Brain microvascular endothelial cell (primary cell): Measurements from ENCODE around the gene CRB2.
"Not testable (repeated sequence)": the region's sequence is repeated elsewhere in the genome, so short reads cannot be mapped to it uniquely, and the experiment has no call there.

Source experiments
- DNase-seq: peaks from one replicate; pipeline ENCODE4 v3.0.0-alpha.2; 2020
- H3K27ac ChIP-seq: fragments of 250-450 bp; sonication (Bioruptor Pico); 2 replicates; pipeline ENCODE4 v1.5.1; 2020; ENCODE audit warnings: mild to moderate bottlenecking, moderate library complexity
- H3K27me3 ChIP-seq: fragments of 250-450 bp; sonication (Bioruptor Pico); replicated peaks from 2 replicates; pipeline ENCODE4 v1.5.1; 2020; ENCODE audit warnings: mild to moderate bottlenecking
- H3K36me3 ChIP-seq: fragments of 250-450 bp; sonication (Bioruptor Pico); replicated peaks from 2 replicates; pipeline ENCODE4 v1.5.1; 2020; ENCODE audit warnings: mild to moderate bottlenecking
- H3K4me3 ChIP-seq: 2 replicates; pipeline ENCODE4 v1.5.1; 2011; ENCODE audit warnings: low read depth, mild to moderate bottlenecking, control low read depth, low read length, moderate library complexity
- in situ Hi-C: cut with HindIII; loops from 2 replicates; pipeline ENCODE4 v1.10.0; 2017; ENCODE audit warnings: low sequenced_read_pairs, low pct_ligation_motif_present
- TF ChIP-seq, protein P1 (sequence below): IDR thresholded peaks from 2 replicates; pipeline ENCODE4 v1.5.1; 2011; ENCODE audit warnings: low read depth, mild to moderate bottlenecking, moderate library complexity, low read length, control low read depth, inconsistent platforms; ENCODE audit errors: missing control alignments

CRB2 gene

DNA sequence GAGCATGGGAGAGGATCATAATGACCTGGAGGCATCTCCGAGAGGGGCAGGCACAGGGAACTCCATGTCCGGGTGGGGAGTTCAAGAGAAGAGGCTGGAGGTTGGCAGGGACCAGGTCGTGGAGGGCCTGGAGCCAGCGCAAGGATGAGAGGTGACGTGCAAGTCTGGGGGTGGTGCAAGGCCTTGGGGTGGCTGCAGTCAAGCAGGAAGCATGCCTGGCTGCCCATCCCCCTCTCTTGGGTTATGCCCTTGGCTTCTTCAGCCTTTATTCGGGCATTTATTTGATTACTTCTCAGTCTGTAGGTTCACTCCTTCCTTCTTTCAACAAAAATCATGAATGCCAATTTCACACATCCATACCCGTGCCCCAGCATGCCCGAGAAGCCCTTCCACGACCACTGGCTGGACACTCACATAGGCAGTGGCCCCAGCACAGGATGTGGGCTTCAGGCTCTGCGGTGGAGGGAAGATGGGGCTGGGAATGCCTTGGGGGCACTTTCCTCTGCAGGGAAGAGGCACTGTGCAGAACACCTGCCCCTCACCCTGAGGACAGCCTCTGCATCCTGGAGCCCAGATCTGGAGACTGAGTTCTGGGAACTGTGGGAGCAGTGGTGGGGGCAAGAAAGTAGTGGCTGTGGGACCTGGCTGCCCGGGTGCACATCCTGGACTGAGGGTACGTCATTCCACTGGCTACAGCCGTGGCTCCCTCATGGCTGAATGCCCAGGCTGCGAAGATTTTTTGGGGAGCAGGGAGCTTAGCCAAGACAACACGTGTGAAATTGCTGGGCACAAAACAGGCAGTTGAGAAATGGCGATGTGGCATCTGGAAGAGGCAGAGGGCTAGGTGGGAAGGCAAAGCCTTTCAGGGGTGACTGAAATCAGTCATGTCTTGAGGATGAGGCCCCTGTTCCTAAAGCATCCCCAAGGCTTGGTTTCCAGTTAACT, 38.6 kb downstream of the CRB2 start:
- H3K4me3 ChIP-seq, result no peak overlapping the region
- TF ChIP-seq, protein P1, sequence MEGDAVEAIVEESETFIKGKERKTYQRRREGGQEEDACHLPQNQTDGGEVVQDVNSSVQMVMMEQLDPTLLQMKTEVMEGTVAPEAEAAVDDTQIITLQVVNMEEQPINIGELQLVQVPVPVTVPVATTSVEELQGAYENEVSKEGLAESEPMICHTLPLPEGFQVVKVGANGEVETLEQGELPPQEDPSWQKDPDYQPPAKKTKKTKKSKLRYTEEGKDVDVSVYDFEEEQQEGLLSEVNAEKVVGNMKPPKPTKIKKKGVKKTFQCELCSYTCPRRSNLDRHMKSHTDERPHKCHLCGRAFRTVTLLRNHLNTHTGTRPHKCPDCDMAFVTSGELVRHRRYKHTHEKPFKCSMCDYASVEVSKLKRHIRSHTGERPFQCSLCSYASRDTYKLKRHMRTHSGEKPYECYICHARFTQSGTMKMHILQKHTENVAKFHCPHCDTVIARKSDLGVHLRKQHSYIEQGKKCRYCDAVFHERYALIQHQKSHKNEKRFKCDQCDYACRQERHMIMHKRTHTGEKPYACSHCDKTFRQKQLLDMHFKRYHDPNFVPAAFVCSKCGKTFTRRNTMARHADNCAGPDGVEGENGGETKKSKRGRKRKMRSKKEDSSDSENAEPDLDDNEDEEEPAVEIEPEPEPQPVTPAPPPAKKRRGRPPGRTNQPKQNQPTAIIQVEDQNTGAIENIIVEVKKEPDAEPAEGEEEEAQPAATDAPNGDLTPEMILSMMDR, result no peak
- in situ Hi-C loops, result no loop called here
- no peak overlapping the region for H3K27ac ChIP-seq
- DNase-seq, result no peak
- H3K27me3 ChIP-seq, result no peaks in the 10 kb centered on the region
- no peaks in the 10 kb centered on the region for H3K36me3 ChIP-seq

DNA sequence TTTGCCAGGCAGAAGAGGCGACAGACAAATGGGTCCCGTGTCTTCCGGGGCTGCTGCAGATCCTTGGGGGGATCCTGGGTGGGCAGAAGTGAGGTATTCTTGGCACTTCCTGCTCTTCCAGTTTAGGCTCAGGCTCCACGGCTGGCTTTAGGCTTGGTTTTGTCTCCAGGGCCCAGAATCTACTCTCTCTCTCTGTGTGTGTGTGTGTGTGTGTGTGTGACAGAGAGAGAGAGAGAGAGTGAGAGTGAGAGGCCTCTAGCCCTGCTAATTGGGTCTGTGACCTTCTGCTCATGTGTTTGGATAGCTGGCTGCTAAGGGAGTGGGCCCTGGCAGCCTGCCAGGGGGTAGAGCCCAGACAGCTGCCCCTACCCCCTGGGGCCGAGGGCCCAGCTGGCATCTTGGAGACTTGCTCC, 39.3 kb downstream of the CRB2 start:
- H3K36me3 ChIP-seq, result no peaks in the 10 kb centered on the region
- in situ Hi-C loops, result no loop called here
- no peaks in the 10 kb centered on the region for H3K27me3 ChIP-seq
- H3K4me3 ChIP-seq, result no peak overlapping the region
- TF ChIP-seq, protein P1, result no peak
- DNase-seq, result no peak
- H3K27ac ChIP-seq, result no peak overlapping the region

DNA sequence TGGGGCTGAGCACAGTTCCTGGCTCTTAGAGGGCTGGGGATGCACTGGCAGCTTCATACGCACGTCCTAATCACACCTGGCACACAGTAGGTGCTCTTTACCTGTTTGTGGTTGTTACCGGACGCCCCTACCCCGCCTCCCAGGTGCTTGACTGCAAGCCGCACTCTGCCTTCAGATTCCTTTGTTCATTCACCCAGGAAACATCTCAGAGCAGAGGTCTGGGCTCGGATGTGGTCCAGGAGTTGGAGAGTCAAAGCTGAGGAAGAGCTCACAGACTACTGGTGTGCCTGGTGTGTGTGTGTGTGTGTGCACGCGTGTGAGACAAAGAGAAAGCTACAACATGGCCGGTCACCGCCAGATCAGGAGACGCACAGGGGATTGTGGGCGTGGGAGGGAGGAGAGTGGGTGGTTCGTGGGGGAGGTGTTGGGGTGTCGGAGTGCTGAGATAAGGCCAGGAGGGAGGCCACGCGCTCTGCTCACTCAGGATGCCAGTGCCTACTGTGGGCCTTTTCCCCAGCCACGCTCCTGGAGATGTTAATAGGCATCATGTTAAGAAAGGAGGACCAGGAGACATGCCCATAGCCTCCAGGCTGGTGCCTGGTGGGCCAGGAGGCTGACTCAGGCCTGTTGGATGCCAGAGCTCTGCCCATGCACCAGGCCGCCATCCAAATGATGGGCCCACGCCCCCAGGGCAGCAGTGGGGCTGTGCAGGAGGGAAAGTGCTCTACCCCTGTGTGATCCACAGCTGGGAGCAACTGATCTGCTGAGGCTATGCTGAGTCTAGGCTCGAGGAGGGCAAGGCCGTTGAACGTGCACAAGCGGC, 39.9 kb downstream of the CRB2 start:
- no peak overlapping the region for H3K27ac ChIP-seq
- TF ChIP-seq, protein P1, result no peak
- in situ Hi-C loops, result no loop called here

DNA sequence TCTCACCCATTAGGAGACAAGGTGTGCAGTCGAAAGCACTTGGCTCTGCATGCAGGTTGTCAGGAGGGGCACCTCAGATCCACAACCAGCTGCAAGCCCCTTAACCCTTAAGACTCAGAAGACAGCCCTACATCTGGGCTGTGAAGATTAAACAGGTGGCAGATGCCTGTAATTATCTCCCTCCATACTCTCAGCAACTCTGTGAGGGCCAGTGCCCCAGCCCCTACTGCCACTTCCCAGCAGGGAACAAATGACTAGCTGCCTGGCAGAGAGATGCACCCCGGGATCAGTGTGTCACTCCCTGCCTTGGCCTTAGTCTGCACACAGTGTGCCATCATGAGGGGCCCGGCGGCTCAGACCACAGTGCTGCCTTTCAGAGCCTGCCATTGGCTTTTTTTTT, 42.0 kb downstream of the CRB2 start:
- Histone ChIP-seq H3K27me3 (no peaks in the 10 kb centered on the region), H3K27ac (no peak overlapping the region), H3K36me3 (no peaks in the 10 kb centered on the region), H3K4me3 (no peak overlapping the region)
- in situ Hi-C loops, result no loop called here
- DNase-seq, result no peak
- TF ChIP-seq, protein P1, result no peak

More for the DNA sequence above, 39.9 kb downstream of the CRB2 start:
- Histone ChIP-seq H3K27me3 (no peaks in the 10 kb centered on the region), H3K36me3 (no peaks in the 10 kb centered on the region), H3K4me3 (no peak overlapping the region)
- no peak for DNase-seq

DNA sequence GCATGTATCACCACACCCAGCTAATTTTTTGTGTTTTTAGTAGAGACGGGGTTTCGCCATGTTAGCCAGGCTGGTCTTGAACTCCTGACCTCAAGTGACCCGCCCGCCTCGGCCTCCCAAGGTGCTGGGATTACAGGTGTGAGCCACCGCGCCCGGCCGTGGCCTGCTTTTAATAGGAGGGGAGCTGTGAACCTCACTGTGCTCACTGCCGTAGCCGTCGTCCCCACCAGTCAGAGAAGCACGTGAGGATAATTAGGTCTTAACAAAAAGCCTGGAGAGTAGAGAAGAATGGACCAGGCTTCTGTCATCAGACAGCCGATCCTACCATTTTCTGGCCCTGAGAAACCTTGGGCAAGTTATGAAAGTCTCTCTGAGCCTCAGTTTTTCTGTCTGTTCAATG, 42.9 kb downstream of the CRB2 start:
- H3K27ac ChIP-seq, in situ Hi-C loops, H3K27me3 ChIP-seq, H3K4me3 ChIP-seq, H3K36me3 ChIP-seq, DNase-seq: not testable (repeated sequence)

DNA sequence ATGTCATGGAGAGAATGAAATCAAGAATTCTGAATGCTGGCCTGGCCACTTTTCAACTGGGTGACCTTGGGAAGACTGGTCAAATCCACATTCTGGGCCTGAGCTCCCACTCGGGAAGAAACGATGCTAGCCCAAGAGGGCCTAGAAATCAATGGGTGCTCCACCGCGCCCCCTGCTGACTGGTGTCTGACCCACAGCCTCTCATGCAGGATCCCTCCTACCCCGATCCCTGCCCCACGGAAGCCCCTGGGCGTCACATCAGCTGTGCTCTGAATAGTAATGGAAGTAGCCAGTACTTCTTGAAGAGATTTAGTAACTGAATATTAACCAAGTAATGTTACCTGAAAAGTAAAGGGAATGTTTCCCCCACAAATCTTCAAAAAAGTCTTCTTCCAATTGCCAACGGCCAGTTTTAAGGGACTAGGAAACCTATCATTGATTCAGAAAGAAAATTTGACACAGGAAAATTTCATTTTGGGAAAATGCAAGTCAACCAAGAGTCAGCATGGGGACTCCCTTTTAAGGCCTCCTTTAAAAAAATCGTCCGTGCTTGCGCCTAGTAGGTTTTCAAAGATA, 43.9 kb downstream of the CRB2 start:
- Histone ChIP-seq H3K4me3 (no peak overlapping the region), H3K36me3 (no peaks in the 10 kb centered on the region), H3K27ac (no peak overlapping the region), H3K27me3 (no peaks in the 10 kb centered on the region)
- in situ Hi-C loops, result no loop called here
- TF ChIP-seq, protein P1, result peak; percentile 75
- DNase-seq, result no peak
